Suprapubic skin (tissue), 4 donors: ENCODE data around the gene BCL11B. TPM values are rescaled to one million over a fixed set of nuclear protein-coding genes. Genes with fewer than 3 reads are reported as not detected.
A peak's percentile ranks its signal among the peaks of the same experiment; 100 is the strongest.

Source experiments
- DNase-seq, 2 donors: peaks; one replicate each; pipeline ENCODE4 v3.0.0-alpha.2; 2019; ENCODE audit warnings: low spot score in 2 of 2
- H3K27ac ChIP-seq: fragments of 200-600 bp; sonication (generic); one replicate; pipeline ENCODE4 v1.5.1; 2019
- H3K27me3 ChIP-seq: fragments of 200-600 bp; sonication (generic); one replicate; pipeline ENCODE4 v1.5.1; 2019
- H3K36me3 ChIP-seq: fragments of 200-600 bp; sonication (generic); one replicate; pipeline ENCODE4 v1.5.1; 2019
- H3K4me1 ChIP-seq: fragments of 200-600 bp; sonication (generic); one replicate; pipeline ENCODE4 v1.5.1; 2019
- H3K4me3 ChIP-seq: fragments of 200-600 bp; sonication (generic); one replicate; pipeline ENCODE4 v1.5.1; 2019; ENCODE audit warnings: mild to moderate bottlenecking
- H3K9me3 ChIP-seq: fragments of 200-600 bp; sonication (generic); one replicate; pipeline ENCODE4 v1.5.1; 2019
- CTCF ChIP-seq, 2 donors: fragments of 200-600 bp in 1 of 2; fragments of 450-650 bp in 1 of 2; sonication (generic) in 1 of 2; IDR thresholded peaks; one replicate each; pipeline ENCODE4 v1.5.1; 2016 to 2019; ENCODE audit warnings: antibody characterized with exemption in 2 of 2, mild to moderate bottlenecking in 1 of 2, moderate library complexity in 1 of 2
- EP300 ChIP-seq: sonication (generic); formaldehyde crosslinking; IDR thresholded peaks from one replicate; pipeline ENCODE4 v1.6.1; 2017; ENCODE audit warnings: antibody characterized with exemption
- POLR2A ChIP-seq, 2 donors: fragments of 450-650 bp; IDR thresholded peaks; one replicate each; pipeline ENCODE4 v1.6.1; 2017; ENCODE audit warnings: antibody characterized with exemption in 2 of 2, mild to moderate bottlenecking in 2 of 2, moderate library complexity in 2 of 2
- POLR2AphosphoS5 ChIP-seq, 3 donors: sonication (generic); formaldehyde crosslinking; IDR thresholded peaks; one replicate each; pipeline ENCODE4 v1.6.1; 2017; ENCODE audit warnings: antibody characterized with exemption in 3 of 3
- WGBS: methylation state at CpG from one replicate; pipeline ENCODE4 v1.1.5; 2018; 5-methylcytosine and 5-hydroxymethylcytosine counted together
- total RNA-seq, 4 donors: library from RNA; depleted of rRNA; stranded (reverse); fragments of >200 nt; gene quantifications; one replicate each; pipeline ENCODE4 v1.1.0, GENCODE V29; 2016

The BCL11B gene
- total RNA-seq, 4 donors from 2014 or later, result 35.9 to 53.8 (median 47.5) TPM

GRCh38 chr14:99176156-99176945 lies 95.6 kb downstream of the BCL11B start:
- 92% methylated on average over 27 of the region's 33 CpGs for WGBS

GRCh38 chr14:99175331-99176155 lies 96.5 kb downstream of the BCL11B start:
- H3K4me1 ChIP-seq, result peaks cover 24% of the 10 kb centered on the region
- no peak for TF ChIP-seq CTCF (IDR thresholded peaks at IDR 0.05)
- TF ChIP-seq EP300, result no peak
- no peak for TF ChIP-seq POLR2AphosphoS5 (IDR thresholded peaks at IDR 0.05)
- no peak for TF ChIP-seq POLR2A (IDR thresholded peaks at IDR 0.05)
- H3K27me3 ChIP-seq, result no peaks in the 10 kb centered on the region
- 97% methylated on average over 75 of the region's 95 CpGs for WGBS
- H3K9me3 ChIP-seq, result no peaks in the 10 kb centered on the region
- peaks cover 20% of the 10 kb centered on the region for H3K36me3 ChIP-seq
- H3K27ac ChIP-seq, result no peak overlapping the region
- no peak overlapping the region for H3K4me3 ChIP-seq
- peak; percentile 62 to 63 for DNase-seq

More at GRCh38 chr14:99176156-99176945, 95.6 kb downstream of the BCL11B start:
- Histone ChIP-seq H3K36me3 (peaks cover 20% of the 10 kb centered on the region), H3K4me3 (no peak overlapping the region), H3K9me3 (no peaks in the 10 kb centered on the region), H3K27me3 (no peaks in the 10 kb centered on the region), H3K27ac (no peak overlapping the region), H3K4me1 (peaks cover 24% of the 10 kb centered on the region)
- TF ChIP-seq POLR2A (IDR thresholded peaks at IDR 0.05) (no peak), EP300 (no peak), CTCF (IDR thresholded peaks at IDR 0.05) (no peak), POLR2AphosphoS5 (IDR thresholded peaks at IDR 0.05) (no peak)
- peak; percentile 55 to 61 for DNase-seq

- no peak overlapping the region for H3K4me3 ChIP-seq
- no peaks in the 10 kb centered on the region for H3K27me3 ChIP-seq
- no peaks in the 10 kb centered on the region for H3K9me3 ChIP-seq
- 97% methylated on average over 80 of the region's 81 CpGs for WGBS
- H3K27ac ChIP-seq, result no peak overlapping the region
- peak; percentile 59 to 64 for DNase-seq
- no peak for TF ChIP-seq EP300
- peaks cover 24% of the 10 kb centered on the region for H3K4me1 ChIP-seq
- peaks cover 20% of the 10 kb centered on the region for H3K36me3 ChIP-seq
Measured at GRCh38 chr14:99174770-99175319, 97.2 kb downstream of the BCL11B start.

GRCh38 chr14:99174081-99174769 lies 97.8 kb downstream of the BCL11B start:
- H3K36me3 ChIP-seq, result peaks cover 20% of the 10 kb centered on the region
- H3K27ac ChIP-seq, result no peak overlapping the region
- H3K27me3 ChIP-seq, result no peaks in the 10 kb centered on the region
- H3K4me3 ChIP-seq, result no peak overlapping the region
- WGBS, result 95% methylated on average over 77 of the region's 79 CpGs
- peaks cover 24% of the 10 kb centered on the region for H3K4me1 ChIP-seq
- DNase-seq, result peak; percentile 52 to 80
- TF ChIP-seq POLR2A (IDR thresholded peaks at IDR 0.05), result no peak
- no peak for TF ChIP-seq CTCF (IDR thresholded peaks at IDR 0.05)
- no peaks in the 10 kb centered on the region for H3K9me3 ChIP-seq

GRCh38 chr14:99173506-99173905 lies 98.5 kb downstream of the BCL11B start:
- H3K4me3 ChIP-seq, result no peak overlapping the region

More at GRCh38 chr14:99173506-99173905, 98.5 kb downstream of the BCL11B start:
- H3K27me3 ChIP-seq, result no peaks in the 10 kb centered on the region
- no peak overlapping the region for H3K27ac ChIP-seq
- 85% methylated on average over 3 of the region's 3 CpGs for WGBS
- H3K9me3 ChIP-seq, result no peaks in the 10 kb centered on the region
- TF ChIP-seq POLR2AphosphoS5 (IDR thresholded peaks at IDR 0.05) (no peak), CTCF (IDR thresholded peaks at IDR 0.05) (no peak), EP300 (no peak), POLR2A (IDR thresholded peaks at IDR 0.05) (no peak)
- peaks cover 20% of the 10 kb centered on the region for H3K36me3 ChIP-seq
- no peak for DNase-seq
- peaks cover 17% of the 10 kb centered on the region for H3K4me1 ChIP-seq
